ENCODE results near the gene RNF227. TPM values are rescaled to one million over a fixed set of nuclear protein-coding genes. Genes with fewer than 3 reads are reported as not detected.

RNF227 gene
- total and polyA plus RNA-seq, 11 donors, result 0.51 to 4.9 (median 0.88) TPM

DNA sequence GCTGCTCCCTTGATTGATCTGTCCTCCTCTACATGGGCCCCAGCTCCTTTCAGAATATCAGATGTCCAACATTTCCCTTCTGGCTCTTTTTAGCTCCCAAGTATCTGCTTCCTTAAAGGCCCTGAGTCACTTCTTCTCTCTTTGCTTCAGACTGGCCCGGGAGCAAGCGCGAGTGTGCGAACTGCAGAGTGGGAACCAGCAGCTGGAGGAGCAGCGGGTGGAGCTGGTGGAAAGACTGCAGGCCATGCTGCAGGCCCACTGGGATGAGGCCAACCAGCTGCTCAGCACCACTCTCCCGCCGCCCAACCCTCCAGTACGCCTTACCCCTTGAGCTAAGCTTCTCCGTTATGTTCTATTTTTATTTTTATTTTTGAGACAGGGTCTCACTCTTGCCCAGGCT lies 28.2 kb upstream of the RNF227 start:
- Histone ChIP-seq H3K36me3 (peaks cover 4 to 96% (median 85%) of the 10 kb centered on the region in 9 donors), H3K4me3 (no peak overlapping the region), H3K27me3 (no peaks in the 10 kb centered on the region), H3K9me3 (no peaks in the 10 kb centered on the region), H3K27ac (no peak overlapping the region), H3K4me1 (no peaks in the 10 kb centered on the region)
- intact Hi-C loops (cut with DNase I), result no loop called here
- peak in 1 of 5 donors; percentile 36 for DNase-seq
- WGBS, 4 donors, result 90 to 98% (median 93%) methylated on average over 9 of the region's 9 CpGs
- no peak for ATAC-seq
- no peak for TF ChIP-seq CTCF (IDR thresholded peaks at IDR 0.05)

- 87 to 92% (median 89%) methylated on average over 8 to 13 of the region's 13 CpGs for WGBS, 4 donors
- no peak for DNase-seq
- H3K9me3 ChIP-seq, result no peaks in the 10 kb centered on the region
- no peak for ATAC-seq
- no peaks in the 10 kb centered on the region for H3K4me1 ChIP-seq
- intact Hi-C loops (cut with DNase I), result no loop called here
- TF ChIP-seq CTCF (IDR thresholded peaks at IDR 0.05) (no peak), POLR2A (IDR thresholded peaks at IDR 0.05) (no peak)
- H3K27ac ChIP-seq, result no peak overlapping the region
- H3K27me3 ChIP-seq, result no peaks in the 10 kb centered on the region
- peaks cover 4 to 96% (median 83%) of the 10 kb centered on the region in 9 donors for H3K36me3 ChIP-seq
- no peak overlapping the region for H3K4me3 ChIP-seq
Measured at GRCh38 chr17:7943291-7943690, 27.2 kb upstream of the RNF227 start.

DNA sequence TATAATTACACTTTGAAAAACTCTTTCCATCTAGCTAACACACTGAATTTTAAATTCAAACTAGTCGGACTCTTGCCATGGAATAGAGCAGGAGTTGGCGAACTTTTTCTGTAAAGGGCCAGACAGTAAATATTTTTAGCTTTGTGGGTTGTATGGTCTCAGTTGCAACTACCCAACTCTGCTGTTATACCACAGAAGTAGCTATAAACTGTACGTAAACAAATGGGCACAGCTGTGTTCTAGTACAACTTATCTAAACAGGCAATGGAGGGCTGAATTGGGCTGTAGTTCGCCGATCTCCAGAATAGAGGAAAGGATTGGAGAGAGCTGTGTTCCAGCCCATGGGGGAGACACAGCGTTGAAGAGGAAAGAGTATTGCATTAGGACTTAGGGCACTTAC lies 24.7 kb upstream of the RNF227 start:
- DNase-seq, result no peak
- 91 to 96% (median 95%) methylated on average over 6 of the region's 6 CpGs for WGBS, 4 donors
- no peak for ATAC-seq
- Histone ChIP-seq H3K4me3 (no peak overlapping the region), H3K4me1 (peaks cover 0 to 3% (median 0%) of the 10 kb centered on the region in 12 donors), H3K9me3 (no peaks in the 10 kb centered on the region), H3K27me3 (no peaks in the 10 kb centered on the region), H3K36me3 (peaks cover under 1 to 97% (median 85%) of the 10 kb centered on the region in 9 donors), H3K27ac (no peak overlapping the region)
- TF ChIP-seq CTCF (IDR thresholded peaks at IDR 0.05), result no peak
- no peak for TF ChIP-seq POLR2A (IDR thresholded peaks at IDR 0.05)
- intact Hi-C loops (cut with DNase I), result no loop called here

GRCh38 chr17:7940034-7940433 lies 23.9 kb upstream of the RNF227 start:
- intact Hi-C loops (cut with DNase I), result no loop called here
- no peak for ATAC-seq
- Histone ChIP-seq H3K27me3 (no peaks in the 10 kb centered on the region), H3K9me3 (no peaks in the 10 kb centered on the region), H3K36me3 (peaks cover 0 to 96% (median 85%) of the 10 kb centered on the region in 9 donors), H3K27ac (no peak overlapping the region), H3K4me3 (no peak overlapping the region), H3K4me1 (peaks cover 0 to 3% (median 0%) of the 10 kb centered on the region in 12 donors)
- TF ChIP-seq CTCF (IDR thresholded peaks at IDR 0.05) (no peak), POLR2A (IDR thresholded peaks at IDR 0.05) (no peak)
- DNase-seq, result no peak
- WGBS, 4 donors, result 96 to 97% (median 97%) methylated on average over 4 of the region's 4 CpGs

Measured in heart left ventricle (tissue), 16 donors.